ENCODE measurements around the gene FHIP1B.

Gene FHIP1B

DNA sequence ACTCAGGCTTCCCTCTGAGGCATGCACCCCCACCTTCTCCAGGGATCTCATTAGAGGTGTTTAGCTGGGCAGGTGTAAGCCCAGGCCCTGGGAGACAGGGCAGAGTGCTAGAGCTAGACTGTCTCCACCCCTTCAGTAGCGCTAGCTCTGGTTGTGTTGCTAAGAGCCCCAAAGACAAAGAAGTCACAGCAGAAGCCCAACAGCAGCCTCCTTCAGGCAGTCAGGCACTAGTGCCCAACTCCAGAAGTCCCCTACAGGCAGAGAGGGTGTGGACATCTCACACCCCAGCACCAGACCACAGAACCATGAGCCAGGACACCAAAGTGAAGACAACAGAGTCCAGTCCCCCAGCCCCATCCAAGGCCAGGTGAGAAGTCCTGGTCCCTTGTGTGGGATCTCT is 4.5 kb upstream of the FHIP1B start, which contains the start of gene CNGA4:
CNGA4 (plus strand) TSS at position 188 of the 400 bp plus-strand sequence; CDS start at position 306, 118 bp downstream.
- DNase-seq: no peak

DNA sequence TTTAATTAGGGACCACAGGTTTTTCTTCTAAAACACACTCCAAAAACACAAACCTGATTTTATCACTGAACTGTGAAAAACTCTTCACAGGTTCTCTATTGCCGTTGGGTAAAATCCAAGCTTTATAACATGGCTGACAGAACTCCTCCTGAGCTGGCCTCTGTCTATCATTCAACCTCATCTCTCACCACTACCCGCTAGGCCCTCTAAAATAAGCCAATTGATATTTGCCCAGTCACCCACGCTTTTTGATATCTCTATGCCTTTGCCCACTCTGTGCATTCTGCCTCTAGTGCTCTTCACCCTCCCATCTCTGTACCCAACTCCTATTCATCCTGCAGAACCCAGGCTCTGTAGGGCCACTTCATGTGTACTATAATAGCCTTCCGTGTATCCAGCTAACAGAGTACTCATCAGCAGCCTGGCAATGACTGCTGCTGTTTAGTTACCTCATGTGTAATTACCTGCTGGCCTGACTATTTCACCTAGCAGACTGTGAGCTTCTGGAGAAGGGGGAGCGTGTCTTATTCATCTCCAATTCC is 3.4 kb upstream of the FHIP1B start:
- DNase-seq: no peak

DNA sequence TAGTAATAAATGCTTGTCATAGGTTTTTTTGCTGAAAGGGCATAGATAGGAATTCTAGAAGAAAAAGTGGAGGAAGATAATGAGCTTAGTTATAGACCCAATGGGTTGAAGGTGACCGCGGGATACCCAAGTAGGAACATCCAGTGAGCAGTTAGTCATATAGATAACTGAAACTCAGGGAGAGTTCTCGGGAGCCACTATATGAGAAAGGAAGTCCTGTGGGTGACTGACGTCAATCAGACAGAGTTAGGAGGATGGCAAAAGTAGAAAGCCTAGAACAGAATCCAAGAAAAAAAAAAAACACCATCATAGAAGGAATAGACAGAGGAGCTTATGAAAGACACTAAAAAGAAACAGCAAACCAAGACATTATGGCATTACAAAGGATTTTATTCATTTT is 2.8 kb upstream of the FHIP1B start:
- no peak for DNase-seq

DNA sequence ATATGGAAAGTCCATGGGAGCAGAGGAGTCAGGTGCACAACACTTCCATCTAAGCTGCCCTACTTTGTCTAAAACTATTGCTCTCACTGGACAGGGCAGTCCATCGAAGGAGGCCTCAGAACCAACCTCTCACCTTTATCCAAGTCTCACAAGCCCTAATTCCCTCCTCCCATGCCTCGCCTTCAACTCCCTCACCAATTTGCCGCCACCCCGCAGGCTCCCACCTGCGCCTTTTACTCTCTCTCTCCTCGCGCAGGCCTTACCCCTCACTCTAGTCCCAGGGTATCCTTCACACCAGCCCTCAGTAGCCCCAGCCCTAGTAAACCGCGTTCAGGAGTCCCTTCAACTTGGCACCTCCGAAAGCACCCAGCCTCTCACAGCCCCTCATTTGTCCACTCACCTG is 451 bp downstream of the FHIP1B start:
- no peak for DNase-seq

DNA sequence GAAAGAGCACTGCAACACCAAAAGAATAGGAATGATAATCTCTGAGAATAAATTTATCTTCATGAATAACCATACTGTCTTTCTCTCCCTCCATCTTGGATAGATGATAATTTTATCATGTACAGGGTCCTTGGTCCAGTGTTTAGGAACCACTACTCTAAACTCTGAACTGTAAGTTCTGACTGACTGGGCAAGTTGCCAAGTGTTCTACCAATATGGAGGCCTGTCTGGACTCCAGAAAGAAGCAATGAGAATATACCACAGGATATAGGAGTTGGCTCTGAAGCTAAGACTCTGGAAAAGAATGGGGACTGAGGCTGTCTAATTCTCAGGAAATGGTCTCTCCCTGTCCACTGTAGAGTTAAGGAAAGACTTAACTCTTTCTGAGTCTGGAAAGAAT is 1.5 kb downstream of the FHIP1B start:
- no peak for DNase-seq

DNA sequence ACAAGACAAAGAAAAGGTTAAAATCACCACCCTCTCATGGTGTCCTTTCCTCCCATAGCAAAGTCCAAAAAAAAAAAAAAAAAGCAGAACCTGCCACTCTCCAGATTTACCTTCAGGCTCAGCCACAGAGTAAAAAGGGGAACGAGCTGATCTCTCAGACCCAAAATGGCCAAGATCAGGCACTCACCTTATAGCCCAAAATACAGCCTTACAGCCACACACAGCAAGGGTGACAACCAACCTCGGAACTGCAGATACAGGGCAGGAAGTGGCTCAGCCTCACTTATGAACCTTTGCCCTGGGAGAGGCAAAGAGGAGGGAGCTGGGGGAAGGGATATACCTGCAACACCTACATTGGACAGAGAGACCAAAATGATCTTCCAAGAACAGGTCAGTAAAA is 4.5 kb downstream of the FHIP1B start:
- no peak for DNase-seq

DNA sequence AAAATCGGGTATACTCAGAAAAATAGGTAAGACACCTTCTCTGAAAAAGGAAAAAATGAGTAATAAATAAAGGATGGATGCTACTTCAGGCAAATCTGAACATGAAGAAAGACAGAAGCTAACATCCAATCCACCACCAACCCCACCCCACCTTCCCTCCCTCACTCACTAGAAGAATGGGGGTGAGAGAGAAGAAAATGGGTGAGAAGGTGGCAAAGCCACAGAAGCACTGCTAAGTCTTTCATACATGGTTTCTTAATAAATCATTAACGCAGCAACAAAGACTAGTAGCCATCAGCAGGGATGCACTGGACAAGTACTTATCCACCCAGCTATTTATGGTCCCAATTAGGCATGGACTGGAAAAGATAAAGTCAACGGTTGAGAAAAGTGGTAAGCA is 5.9 kb downstream of the FHIP1B start:
- DNase-seq: no peak

DNA sequence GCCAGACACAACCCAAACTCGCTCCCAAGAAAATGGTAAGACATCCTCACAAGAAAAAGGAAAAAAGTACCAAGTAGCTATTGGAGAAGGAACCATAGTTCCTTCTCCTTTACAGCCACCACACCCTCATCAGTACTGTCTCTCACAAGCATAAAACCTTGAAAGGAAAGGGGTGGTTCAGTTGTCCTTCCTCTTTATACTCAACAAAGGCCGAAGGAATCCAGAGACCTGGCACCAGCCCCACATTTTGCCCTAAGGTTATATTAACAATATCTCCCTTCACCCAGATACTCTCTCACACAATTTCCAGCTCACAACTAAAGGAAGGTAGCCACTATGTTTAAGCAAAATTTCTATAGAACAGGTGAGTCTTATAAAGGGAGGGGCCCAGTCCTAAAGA is 8.5 kb downstream of the FHIP1B start:
- DNase-seq: no peak

DNA sequence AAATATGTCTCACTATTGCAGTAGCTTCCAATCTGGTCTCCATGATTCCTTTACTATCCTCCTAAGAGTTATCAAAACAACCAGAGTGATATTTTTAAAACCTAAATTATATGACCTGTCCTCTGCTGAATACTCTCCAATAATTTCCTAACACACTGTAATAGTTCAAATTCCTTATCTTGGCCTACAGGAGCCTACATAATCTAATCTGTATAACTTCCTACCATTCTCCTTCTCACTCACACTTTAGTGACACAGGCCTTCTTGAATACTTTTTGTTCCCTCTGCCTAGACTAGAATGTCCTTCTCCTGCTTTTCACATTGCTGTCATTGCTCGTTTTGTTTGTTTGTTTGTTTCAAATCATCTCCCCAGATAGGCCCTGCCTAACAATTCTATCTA is 9.4 kb downstream of the FHIP1B start:
- no peak for DNase-seq

DNA sequence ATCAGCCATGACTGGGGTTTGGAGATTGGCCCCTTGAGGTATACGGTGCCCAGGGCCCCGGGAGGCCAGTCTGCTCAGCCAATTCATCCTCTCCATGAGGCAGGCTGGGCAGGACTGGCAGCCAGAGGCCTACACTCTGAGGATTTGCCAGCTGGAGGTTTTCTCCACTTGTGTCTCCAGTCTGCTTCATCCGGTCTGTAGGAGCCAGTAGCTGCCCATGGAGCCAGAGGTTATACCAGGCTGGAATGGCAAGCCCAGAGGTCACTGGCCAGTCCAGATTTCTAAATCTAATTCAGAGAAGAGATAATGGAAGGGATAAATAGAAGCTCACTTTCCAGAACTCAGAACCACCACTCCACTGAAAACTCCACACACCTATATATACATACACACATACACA is 10.0 kb downstream of the FHIP1B start:
- DNase-seq: no peak

DNA sequence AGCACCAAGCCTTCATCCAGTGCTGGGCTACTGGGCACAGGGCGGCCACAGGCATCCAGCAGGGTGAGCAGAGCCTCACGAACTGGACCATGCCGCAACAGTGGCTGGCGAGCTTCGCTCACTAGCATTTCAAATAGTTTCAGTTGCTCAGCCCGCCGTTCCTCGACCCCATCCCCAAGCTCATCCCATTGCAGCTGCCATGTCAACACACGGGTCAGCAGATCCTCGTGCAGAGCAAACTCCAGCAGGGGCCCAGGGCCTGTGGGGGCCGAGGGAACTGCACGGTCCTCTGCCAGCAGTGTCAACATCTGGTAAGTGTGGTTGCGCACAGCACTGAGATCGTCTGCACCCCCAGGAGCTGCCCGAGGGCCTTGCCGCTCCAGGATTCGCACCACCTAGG is 10.6 kb downstream of the FHIP1B start:
- DNase-seq: no peak

DNA sequence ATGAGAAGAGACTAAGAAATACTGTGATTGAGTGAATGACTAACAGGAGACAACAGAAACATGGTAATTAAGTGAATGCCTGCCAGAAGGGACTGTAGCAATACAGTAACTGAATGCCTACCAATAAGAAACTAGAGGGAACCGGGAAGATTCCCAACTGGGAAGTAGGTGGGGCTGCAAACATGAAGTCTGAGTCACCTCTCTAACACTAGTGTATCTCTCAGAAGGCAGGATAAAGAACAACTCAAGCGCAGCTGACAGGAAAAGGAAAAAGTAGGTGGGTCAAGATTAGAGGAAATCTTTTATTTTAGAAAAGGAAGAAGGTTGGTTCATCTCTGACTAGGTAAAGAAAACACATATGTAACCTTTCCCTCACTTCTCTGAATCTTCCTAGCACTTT is 15.1 kb downstream of the FHIP1B start:
- DNase-seq: no peak

DNA sequence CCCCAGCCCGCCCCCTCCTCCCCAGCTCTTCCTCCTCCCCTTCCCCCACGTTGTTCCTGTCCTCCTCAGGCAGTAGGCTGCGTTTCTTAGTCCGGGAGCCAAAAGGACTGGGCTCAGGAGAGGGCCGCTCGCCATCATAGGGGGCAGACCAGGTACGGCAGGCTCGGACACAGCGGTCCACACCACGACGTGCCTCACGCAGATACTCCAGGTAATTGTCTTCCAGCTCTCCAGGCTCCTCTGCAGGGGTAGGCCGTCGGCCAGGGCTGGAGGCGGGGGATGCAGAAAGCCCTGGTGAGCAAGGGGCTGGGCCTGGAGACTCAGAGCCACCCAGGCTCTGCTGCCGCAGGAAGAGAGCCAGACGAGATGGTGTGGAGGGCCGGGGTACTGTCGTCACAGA is 16.7 kb downstream of the FHIP1B start:
- DNase-seq: no peak

DNA sequence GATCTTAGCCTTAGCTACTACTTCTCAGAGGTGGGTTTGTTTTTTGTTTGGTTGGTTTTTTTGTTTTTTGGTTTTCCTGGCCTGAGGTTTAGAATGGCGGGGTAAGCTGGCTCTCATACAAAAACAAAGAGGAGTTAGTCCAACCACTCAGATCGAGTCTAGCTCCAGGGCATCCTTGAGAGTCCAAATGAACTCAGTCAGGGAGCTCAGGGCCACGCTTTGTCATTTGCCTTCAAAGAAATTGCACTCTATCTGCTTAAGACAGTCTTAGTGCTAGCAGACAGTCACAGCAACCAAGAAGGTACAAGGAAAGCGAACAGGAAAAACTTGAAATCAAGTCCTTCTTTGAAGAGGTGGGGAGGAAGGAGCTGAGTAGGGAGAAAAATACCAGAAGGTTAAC is 17.9 kb downstream of the FHIP1B start:
- DNase-seq: no peak

DNA sequence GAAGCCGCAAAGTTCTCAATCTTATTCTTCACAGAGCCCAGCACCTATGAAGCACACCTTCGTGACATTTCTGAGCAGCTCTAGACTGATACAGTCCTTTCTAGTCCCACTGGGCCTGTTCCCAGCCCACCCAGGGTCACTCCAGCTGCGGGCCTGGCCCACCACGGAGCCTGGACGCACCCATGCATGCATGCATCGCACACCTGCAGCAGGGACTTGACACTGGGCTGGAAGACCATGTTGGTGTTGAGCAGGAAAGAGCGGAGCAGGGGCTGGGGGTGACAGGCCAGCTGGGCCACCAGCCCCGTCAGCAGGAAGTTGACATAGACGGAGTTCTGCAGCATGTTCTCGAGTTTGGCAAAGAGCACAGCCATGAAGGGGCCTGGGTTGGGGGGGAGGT is 19.9 kb downstream of the FHIP1B start:
- no peak for DNase-seq

DNA sequence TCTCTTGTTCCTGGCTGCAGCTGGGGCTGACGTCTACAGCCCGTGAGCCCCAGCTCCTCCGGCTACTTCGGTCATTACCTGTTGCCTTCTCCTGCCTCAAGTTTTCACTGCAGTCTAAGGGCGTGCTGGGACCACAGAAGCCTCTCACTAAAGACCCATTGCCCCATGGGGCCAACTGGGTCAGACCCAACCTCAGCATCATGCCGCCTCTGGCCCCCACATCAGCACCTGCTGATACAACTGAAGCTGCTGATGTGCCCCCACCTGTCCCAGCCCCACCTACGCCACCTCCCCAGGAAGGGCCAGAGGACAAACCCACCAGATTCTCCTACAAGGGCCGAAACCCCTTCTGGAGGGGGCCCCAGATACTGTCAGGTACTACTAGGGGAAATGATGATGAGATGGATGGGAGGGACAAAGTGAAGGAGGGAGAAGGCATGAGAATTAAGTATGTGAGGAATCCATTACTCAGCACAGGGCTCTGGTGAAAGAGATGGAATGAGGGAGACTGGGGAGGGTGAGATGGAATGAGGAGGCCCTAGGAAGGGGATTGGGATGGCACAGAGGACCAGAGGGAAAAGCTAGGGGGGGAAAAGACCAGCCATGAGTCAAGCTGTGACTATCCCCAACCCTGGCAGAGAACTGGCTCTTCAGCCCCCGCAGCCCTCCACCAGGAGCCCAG is 24.0 kb downstream of the FHIP1B start:
- DNase-seq: no peak

DNA sequence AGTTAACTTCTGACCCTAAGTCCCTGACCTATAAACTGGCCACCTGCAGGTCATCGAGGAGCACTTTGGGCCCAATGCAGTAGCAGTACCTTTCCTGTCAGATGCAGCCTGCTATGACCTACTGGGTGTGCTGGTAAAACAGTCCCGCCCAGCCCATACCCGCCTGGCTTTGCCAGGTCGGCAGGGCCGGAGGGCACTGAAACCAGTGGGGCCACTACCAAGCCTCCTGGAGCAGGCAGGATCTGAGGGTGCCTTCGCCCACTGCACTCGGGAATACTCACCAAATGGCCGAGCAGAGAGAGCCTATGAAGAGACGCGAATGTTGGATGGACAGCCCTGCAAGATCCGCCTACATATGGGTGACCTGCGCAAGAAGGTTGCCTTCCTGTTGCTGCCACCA is 24.6 kb downstream of the FHIP1B start:
- DNase-seq: no peak

DNA sequence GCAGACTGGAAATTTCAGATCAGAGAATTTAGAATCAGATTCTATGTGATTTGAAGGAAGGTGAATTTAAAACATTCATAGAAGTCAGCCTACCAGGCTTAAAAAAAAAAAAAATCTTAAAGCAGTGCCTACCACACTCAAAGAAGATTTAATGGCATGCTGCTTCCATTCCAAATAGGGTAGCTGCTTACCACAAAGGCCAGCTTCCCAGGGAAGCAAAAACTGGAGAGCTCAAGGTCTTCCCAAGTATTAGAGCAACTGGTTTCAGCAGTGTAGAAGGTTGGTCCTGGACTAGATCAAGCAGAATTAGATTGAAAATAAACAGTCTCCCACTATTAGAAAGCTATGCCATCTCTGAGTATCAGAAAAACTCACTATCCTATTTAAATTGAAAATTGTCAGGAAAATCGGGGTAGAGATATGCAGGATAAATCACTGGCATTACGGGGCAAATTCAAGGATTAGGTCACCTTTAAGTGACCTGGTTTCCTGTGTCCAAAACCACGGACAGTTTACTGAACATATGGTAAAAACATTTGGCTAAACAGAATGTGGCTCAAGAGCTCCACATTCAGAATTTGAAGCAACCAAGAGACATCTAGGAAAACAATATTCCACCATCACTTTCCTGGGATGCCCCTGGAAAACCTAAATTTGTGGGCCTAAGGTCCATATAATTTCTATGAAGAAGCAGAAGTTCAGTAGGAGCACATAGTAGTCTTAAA is 27.8 kb downstream of the FHIP1B start:
- DNase-seq: no peak

DNA sequence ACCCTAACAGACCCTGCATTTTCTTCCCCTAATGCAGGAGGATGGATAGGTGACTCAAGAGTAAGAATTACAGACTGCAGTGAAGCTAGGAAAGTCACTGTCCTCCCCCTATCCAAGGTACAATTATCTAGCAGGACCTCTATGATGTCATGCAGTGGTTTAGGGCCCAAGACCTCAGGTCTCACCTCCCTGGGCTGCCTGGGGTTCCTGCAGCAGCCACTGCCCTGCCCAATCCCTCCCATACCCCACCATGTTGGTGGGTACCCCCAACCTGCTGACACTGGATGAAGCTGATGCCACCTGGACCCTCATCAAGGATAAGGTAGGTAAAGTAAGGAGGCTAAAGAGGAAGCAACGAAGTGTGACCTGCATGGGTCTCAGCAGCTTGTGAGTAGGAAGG is 29.1 kb downstream of the FHIP1B start, which contains the start of gene C11orf42:
C11orf42 (plus strand) TSS at position 192 of the 400 bp plus-strand sequence; CDS start at position 251, 59 bp downstream.
- DNase-seq: no peak

DNA sequence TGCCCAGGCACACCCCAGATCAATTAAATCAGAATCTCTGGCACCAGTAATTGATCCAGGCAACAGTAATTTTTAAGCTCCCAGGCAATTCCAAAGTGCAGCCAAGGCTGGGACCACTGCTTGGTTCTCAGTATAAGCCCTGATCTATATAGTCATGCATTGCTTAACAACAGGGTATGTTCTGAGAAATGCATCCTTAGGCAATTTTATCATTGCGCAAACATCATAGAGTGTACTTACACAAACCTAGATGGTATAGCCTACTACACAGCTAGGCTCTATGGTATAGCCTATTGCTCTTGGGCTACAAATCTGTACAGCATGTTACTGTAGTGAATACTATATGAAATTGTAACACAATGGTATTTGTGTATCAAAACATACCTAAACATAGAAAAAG is 29.7 kb downstream of the FHIP1B start:
- no peak for DNase-seq

DNA sequence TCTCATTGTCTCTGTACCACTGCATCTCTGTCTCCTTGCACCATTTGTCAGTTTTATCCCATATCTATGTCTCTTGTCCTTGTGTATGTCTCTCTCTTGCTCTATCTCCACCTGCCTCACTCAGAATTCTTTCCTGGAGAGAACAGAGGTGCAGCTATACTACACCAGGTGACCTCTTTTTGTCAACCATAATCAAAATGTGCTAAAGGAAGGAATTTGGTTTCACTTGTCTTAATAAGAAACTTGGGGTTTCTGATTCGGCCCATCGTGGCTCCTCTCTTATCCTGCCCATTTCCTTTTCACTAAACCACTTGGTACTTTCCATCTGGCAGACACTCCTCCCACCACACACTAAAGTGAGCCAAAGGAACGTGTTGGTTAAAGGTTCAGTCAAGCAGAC is 31.1 kb downstream of the FHIP1B start:
- DNase-seq: no peak

DNA sequence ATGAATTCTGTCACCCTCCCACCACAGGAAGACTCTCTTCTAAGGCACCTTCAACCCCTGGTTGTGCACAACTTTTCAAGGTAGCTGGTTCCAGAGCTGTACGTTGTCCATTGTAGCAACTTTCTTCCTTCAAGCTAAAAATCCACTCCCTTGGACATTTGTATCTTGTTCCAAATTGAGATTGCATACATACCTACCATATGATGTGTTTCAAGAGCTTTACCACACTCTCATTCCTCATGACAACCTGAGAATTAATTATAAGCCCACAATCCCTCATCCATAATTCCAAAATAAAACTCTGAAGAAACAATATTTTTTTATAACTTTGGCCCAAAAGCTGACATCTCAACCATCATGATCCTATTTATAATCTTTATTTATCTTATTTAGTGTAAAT is 32.4 kb downstream of the FHIP1B start:
- DNase-seq: no peak

DNA sequence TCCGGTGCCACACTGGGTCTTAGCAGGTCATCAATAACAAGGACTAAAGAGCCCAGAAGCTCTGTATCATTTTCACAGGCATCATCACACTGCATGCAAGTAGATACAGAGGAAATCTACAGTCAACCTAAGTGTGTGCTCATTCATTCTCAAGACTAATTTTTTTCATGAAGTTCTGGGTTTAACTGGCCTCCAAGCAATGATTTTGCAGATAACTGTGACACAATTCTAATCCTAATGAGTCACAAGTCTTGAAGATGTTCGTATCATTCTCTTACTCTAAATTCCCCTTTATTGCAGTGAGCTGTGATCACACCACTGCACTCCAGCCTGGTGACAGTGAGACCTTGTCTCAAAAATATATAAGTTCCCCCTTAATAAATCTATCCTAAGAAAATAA is 33.0 kb downstream of the FHIP1B start:
- no peak for DNase-seq

DNA sequence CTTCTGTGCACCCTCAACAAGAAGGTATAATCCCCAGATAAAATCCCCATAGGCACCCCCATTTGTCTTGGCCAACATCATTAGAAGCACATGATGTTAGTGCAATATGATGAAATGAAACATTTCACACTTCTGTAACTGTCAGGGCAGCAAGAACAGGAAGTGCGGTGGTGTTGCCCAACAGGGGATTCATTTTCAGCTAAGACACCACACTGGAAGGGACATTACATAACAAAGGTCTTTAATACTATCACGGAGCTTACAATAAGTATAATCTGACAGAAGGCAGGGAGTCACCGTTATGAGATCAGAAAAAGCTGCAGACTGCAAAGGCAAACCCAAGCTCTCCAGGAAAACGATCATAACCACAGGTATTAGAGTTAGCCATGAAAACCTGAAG is 33.5 kb downstream of the FHIP1B start:
- DNase-seq: no peak
